HL-60 (cell line): Measurements from ENCODE around the gene MAP4K2.

Experiments used
- DNase-seq, 2 experiments: peaks; one replicate each; pipeline ENCODE4 v3.0.0-alpha.2; 2010 to 2020; ENCODE audit warnings: low read depth in 1 of 2, low spot score in 1 of 2
- H3K27ac ChIP-seq: fragments of 250-450 bp; sonication (Bioruptor Pico); replicated peaks from 2 replicates; pipeline ENCODE4 v1.5.1; 2020; ENCODE audit warnings: mild to moderate bottlenecking, moderate library complexity
- H3K27me3 ChIP-seq: fragments of 250-450 bp; sonication (Bioruptor Pico); 2 replicates; pipeline ENCODE4 v1.5.1; 2021; ENCODE audit warnings: mild to moderate bottlenecking, moderate library complexity; ENCODE audit not compliant: insufficient read depth, poor library complexity, severe bottlenecking
- H3K4me3 ChIP-seq: replicated peaks from 2 replicates; pipeline ENCODE4 v1.5.1; 2011; ENCODE audit warnings: mild to moderate bottlenecking, control low read depth, low read length; ENCODE audit not compliant: insufficient read depth
- CTCF ChIP-seq: IDR thresholded peaks from one replicate; pipeline ENCODE4 v1.5.1; 2011; ENCODE audit warnings: low read length, control low read depth, inconsistent platforms; ENCODE audit not compliant: insufficient read depth
- GABPA ChIP-seq: IDR thresholded peaks from 2 replicates; pipeline ENCODE4 v1.6.1; 2012; ENCODE audit warnings: low read depth
- POLR2AphosphoS5 ChIP-seq: IDR thresholded peaks from 2 replicates; pipeline ENCODE4 v1.6.1; 2012; ENCODE audit warnings: low read depth
- REST ChIP-seq: IDR thresholded peaks from 2 replicates; pipeline ENCODE4 v1.6.1; 2012; ENCODE audit warnings: low read depth; ENCODE audit not compliant: insufficient replicate concordance
- SPI1 ChIP-seq: IDR thresholded peaks from 2 replicates; pipeline ENCODE4 v1.6.1; 2012; ENCODE audit warnings: low read depth, mild to moderate bottlenecking, borderline replicate concordance

MAP4K2 gene

GRCh38 chr11:64739871-64740270 lies 63.1 kb downstream of the MAP4K2 start:
- Histone ChIP-seq H3K27me3 (no peaks in the 10 kb centered on the region), H3K27ac (no peak overlapping the region), H3K4me3 (no peak overlapping the region)
- TF ChIP-seq GABPA = no peak
- no peak for TF ChIP-seq POLR2AphosphoS5
- no peak for TF ChIP-seq SPI1
- no peak for TF ChIP-seq REST
- no peak for TF ChIP-seq CTCF
- no peak for DNase-seq

GRCh38 chr11:64736654-64737053 lies 66.4 kb downstream of the MAP4K2 start:
- DNase-seq = no peak
- Histone ChIP-seq H3K27me3 (no peaks in the 10 kb centered on the region), H3K4me3 (no peak overlapping the region), H3K27ac (no peak overlapping the region)
- no peak for TF ChIP-seq POLR2AphosphoS5
- TF ChIP-seq GABPA = no peak
- TF ChIP-seq SPI1 = no peak
- no peak for TF ChIP-seq REST
- TF ChIP-seq CTCF = no peak

- H3K4me3 ChIP-seq = no peak overlapping the region
- DNase-seq = no peak
- H3K27ac ChIP-seq = no peak overlapping the region
- TF ChIP-seq REST (no peak), GABPA (no peak), SPI1 (no peak), CTCF (no peak), POLR2AphosphoS5 (no peak)
- H3K27me3 ChIP-seq = no peaks in the 10 kb centered on the region
These were observed 67.2 kb downstream of the MAP4K2 start for GRCh38 chr11:64735725-64736259.
